K562 (cell line): ENCODE measurements around the gene HLCS. TPM values are rescaled to one million over a fixed set of nuclear protein-coding genes. Genes with fewer than 3 reads are reported as not detected.

Experiments
- ATAC-seq: fragments of 200-7000 bp; cut with Tn5 transposase; 3 replicates; pipeline ENCODE4 v1.9.1; 2020; ENCODE audit warnings: moderate library complexity
- BruUV-seq: library from RNA; stranded (reverse); fragments of 400-500 nt; replicated peaks from 2 replicates; lab custom pipeline; 2021; lab: Mats Ljungman, UMichigan
- CTCF ChIA-PET: fragments of 300-600 bp; formaldehyde crosslinking; extraction: SDS; loops from one replicate; lab custom pipeline; 2021; ENCODE audit warnings: low intra/inter-chr PET ratio; lab: Yijun Ruan, JAX
- POLR2A ChIA-PET: fragments of 300-600, 350-650 bp; sonication (Branson Sonifier 250); formaldehyde crosslinking; extraction: SDS; loops from one replicate; lab custom pipeline; 2021; ENCODE audit warnings: antibody characterized with exemption, inconsistent platforms; lab: Yijun Ruan, JAX
- DNase-seq, 4 experiments: peaks; one replicate each; pipeline versions ENCODE4 v3.0.0 to v3.0.0-alpha.2; 2011 to 2018; ENCODE audit warnings: low spot score in 3 of 4, mixed read lengths in 3 of 4; ENCODE audit errors: extremely low read depth in 1 of 4
- FAIRE-seq: peaks from 2 replicates; lab custom pipeline; 2011; peaks lifted over from hg19 to GRCh38; lab: Jason Lieb, UNC
- H2AFZ ChIP-seq: 2 replicates; pipeline ENCODE4 v1.6.0; 2011; ENCODE audit warnings: low read depth, low read length, control low read depth, inconsistent platforms
- H3K27ac ChIP-seq: fragments of 200-600 bp; 3 replicates; pipeline ENCODE4 v1.8.0; 2011; ENCODE audit warnings: low read depth, mild to moderate bottlenecking, control low read depth, inconsistent platforms, low read length, moderate library complexity, mixed read lengths; ENCODE audit errors: extremely low read depth
- H3K27me3 ChIP-seq, 2 experiments: fragments of 300-600 bp in 1 of 2; 2 replicates in 1 of 2; 3 replicates in 1 of 2; pipeline versions ENCODE4 v1.6.0 to v1.8.0; 2011; ENCODE audit warnings: inconsistent platforms in 2 of 2, low read length in 2 of 2, mild to moderate bottlenecking in 1 of 2, mixed read lengths in 1 of 2, moderate library complexity in 1 of 2; ENCODE audit not compliant: control insufficient read depth in 2 of 2, insufficient read depth in 2 of 2
- H3K36me3 ChIP-seq: fragments of 300-600 bp; 3 replicates; pipeline ENCODE4 v1.8.0; 2011; ENCODE audit warnings: mild to moderate bottlenecking, low read length, inconsistent platforms; ENCODE audit not compliant: control insufficient read depth, insufficient read depth
- H3K4me1 ChIP-seq, 2 experiments: fragments of 200-600 bp in 1 of 2; replicated peaks in 1 of 2; 2 replicates in 1 of 2; 3 replicates in 1 of 2; pipeline versions ENCODE4 v1.5.1 to v1.8.0; 2011; ENCODE audit warnings: inconsistent platforms in 2 of 2, low read length in 2 of 2, mild to moderate bottlenecking in 1 of 2, mixed read lengths in 1 of 2, moderate library complexity in 1 of 2; ENCODE audit not compliant: control insufficient read depth in 2 of 2, insufficient read depth in 2 of 2
- H3K4me2 ChIP-seq: 2 replicates; pipeline ENCODE4 v1.6.1; 2011; ENCODE audit warnings: low read length, control low read depth, inconsistent platforms, mixed read lengths; ENCODE audit not compliant: insufficient read depth
- H3K4me3 ChIP-seq: fragments of 200-600 bp; sonication (generic), shearing (Covaris generic); 2 replicates; pipeline ENCODE4 v1.5.1; 2016; ENCODE audit warnings: control low read depth, inconsistent platforms
- H3K79me2 ChIP-seq: fragments of 200-600 bp; 3 replicates; pipeline ENCODE4 v1.8.0; 2011; ENCODE audit warnings: low read length, inconsistent platforms; ENCODE audit not compliant: control insufficient read depth, insufficient read depth
- H3K9ac ChIP-seq, 2 experiments: 2 replicates each; pipeline versions ENCODE4 v1.6.0 to v1.6.1; 2011; ENCODE audit warnings: low read depth in 2 of 2, low read length in 2 of 2, control low read depth in 1 of 2, inconsistent platforms in 1 of 2, mild to moderate bottlenecking in 1 of 2, mixed read lengths in 1 of 2; ENCODE audit not compliant: insufficient read depth in 1 of 2
- H3K9me1 ChIP-seq: one replicate; pipeline ENCODE4 v1.6.0; 2011; ENCODE audit warnings: inconsistent platforms, mild to moderate bottlenecking, low read length, moderate library complexity; ENCODE audit not compliant: control insufficient read depth, insufficient read depth
- H3K9me3 ChIP-seq: replicated peaks from 2 replicates; pipeline ENCODE4 v1.5.1; 2011; ENCODE audit warnings: low read depth, low read length, inconsistent platforms; ENCODE audit not compliant: control insufficient read depth, insufficient read depth
- H4K20me1 ChIP-seq: replicated peaks from 2 replicates; pipeline ENCODE4 v1.6.1; 2011; ENCODE audit warnings: low read length, inconsistent platforms, mixed read lengths; ENCODE audit not compliant: control insufficient read depth, insufficient read depth
- BHLHE40 ChIP-seq: IDR thresholded peaks from 2 replicates; pipeline ENCODE4 v1.6.1; 2011; ENCODE audit warnings: low read length, improper control_type of control experiment
- CBFB ChIP-seq: sonication (generic); formaldehyde crosslinking; IDR thresholded peaks from 2 replicates; pipeline ENCODE4 v1.4.0; 2020; ENCODE audit warnings: mild to moderate bottlenecking, missing genetic modification reagents
- DDX20 ChIP-seq: fragments of 450-650 bp; IDR thresholded peaks from 2 replicates; pipeline ENCODE4 v1.6.1; 2016; ENCODE audit warnings: missing genetic modification characterization, low read depth, mild to moderate bottlenecking, missing compliant biosample characterization, moderate library complexity
- ESRRB ChIP-seq: fragments of 250-450 bp; sonication (Bioruptor Pico); IDR thresholded peaks from 2 replicates; pipeline ENCODE4 v1.5.0; 2020; ENCODE audit warnings: mild to moderate bottlenecking, moderate library complexity, borderline replicate concordance
- EZH2 ChIP-seq: IDR thresholded peaks from 2 replicates; pipeline ENCODE4 v1.6.1; 2012; ENCODE audit warnings: low read depth, mild to moderate bottlenecking, inconsistent platforms, low read length, borderline replicate concordance
- HDAC1 ChIP-seq, 2 experiments: fragments of 450-650 bp; IDR thresholded peaks; 2 replicates each; pipeline ENCODE4 v1.6.1; 2016 to 2017; ENCODE audit warnings: inconsistent platforms in 1 of 2, mild to moderate bottlenecking in 1 of 2, moderate library complexity in 1 of 2
- MCM5 ChIP-seq: fragments of 450-650 bp; IDR thresholded peaks from 2 replicates; pipeline ENCODE4 v1.6.1; 2016; ENCODE audit warnings: low read depth
- RNF2 ChIP-seq: sonication (generic); IDR thresholded peaks from 2 replicates; pipeline ENCODE4 v1.6.1; 2016
- SRSF3 ChIP-seq: fragments of 200-400 bp; formaldehyde crosslinking; IDR thresholded peaks from 2 replicates; pipeline ENCODE4 v1.6.1; 2016; ENCODE audit warnings: mild to moderate bottlenecking, low read length, moderate library complexity; ENCODE audit not compliant: insufficient read depth
- TAF1 ChIP-seq: IDR thresholded peaks from 2 replicates; pipeline ENCODE4 v1.6.1; 2011; ENCODE audit warnings: mild to moderate bottlenecking, low read length, moderate library complexity; ENCODE audit not compliant: insufficient read depth, control insufficient read depth, severe bottlenecking; ENCODE audit errors: extremely low read depth
- ZNF384 ChIP-seq: IDR thresholded peaks from 2 replicates; pipeline ENCODE4 v1.6.1; 2012; ENCODE audit warnings: low read depth, low read length, improper control_type of control experiment
- ZZZ3 ChIP-seq: fragments of 450-650 bp; IDR thresholded peaks from 2 replicates; pipeline ENCODE4 v1.6.1; 2016; ENCODE audit warnings: antibody characterized with exemption, mild to moderate bottlenecking, moderate library complexity
- WGBS: fragments of 100-300 bp; shearing (Covaris generic); methylation state at CpG from one replicate; pipeline ENCODE4 v1.1.6; 2016; ENCODE audit warnings: low coverage, mixed read lengths; ENCODE audit not compliant: insufficient coverage; ENCODE audit errors: missing lambda C conversion rate; 5-methylcytosine and 5-hydroxymethylcytosine counted together
- in situ Hi-C: fragments of 300-500 bp; cut with MboI; formaldehyde crosslinking; loops from 4 replicates; pipeline ENCODE4 v1.15.0; 2018; ENCODE audit warnings: inconsistent platforms, mixed read lengths
- intact Hi-C: fragments of 100-400 bp; cut with micrococcal nuclease; formaldehyde crosslinking; loops from 2 replicates; pipeline ENCODE4 v1.14.2; 2022
- polyA plus RNA-seq, 8 experiments: library from polyadenylated mRNA; depleted of rRNA in 4 of 8; stranded (reverse) in 5 of 8; unstranded in 3 of 8; fragments of >200 nt; fragmentation: Nextera tagmentation in 2 of 8; fragmentation: Illumina TruSeq in 1 of 8; extraction: Ambion mirVana in 2 of 8; extraction: Trizol in 1 of 8; gene quantifications; 2 replicates each; pipeline versions ENCODE4 v1.2.1 to v1.2.3, GENCODE V29; 2011 to 2014; ENCODE audit warnings: inconsistent platforms in 1 of 8, missing spikeins in 1 of 8
- total RNA-seq, 7 experiments: library from RNA; depleted of rRNA in 6 of 7; stranded (reverse); fragments of >200 nt in 6 of 7; fragmentation: Illumina TruSeq in 2 of 7; extraction: Trizol in 2 of 7; gene quantifications; 2 replicates each; pipeline versions ENCODE4 v1.2.1 to v1.2.3, GENCODE V29; 2011 to 2021; ENCODE audit warnings: low replicate concordance in 1 of 7
- TF ChIP-seq, protein P1 (sequence below): fragments of 250-450 bp; sonication (Bioruptor Pico); IDR thresholded peaks from 2 replicates; pipeline ENCODE4 v1.8.0; 2022; ENCODE audit warnings: moderate library complexity, mild to moderate bottlenecking, inconsistent platforms
- TF ChIP-seq, protein P2 (sequence below): sonication (generic); IDR thresholded peaks from 2 replicates; pipeline ENCODE4 v1.6.1; 2016

The HLCS gene
- total and polyA plus RNA-seq, 9 of the 15 experiments (the other 6 are each of a cell fraction or from before 2014, with no cell fraction given), result 3.0 to 21.5 (median 17.1) TPM

DNA sequence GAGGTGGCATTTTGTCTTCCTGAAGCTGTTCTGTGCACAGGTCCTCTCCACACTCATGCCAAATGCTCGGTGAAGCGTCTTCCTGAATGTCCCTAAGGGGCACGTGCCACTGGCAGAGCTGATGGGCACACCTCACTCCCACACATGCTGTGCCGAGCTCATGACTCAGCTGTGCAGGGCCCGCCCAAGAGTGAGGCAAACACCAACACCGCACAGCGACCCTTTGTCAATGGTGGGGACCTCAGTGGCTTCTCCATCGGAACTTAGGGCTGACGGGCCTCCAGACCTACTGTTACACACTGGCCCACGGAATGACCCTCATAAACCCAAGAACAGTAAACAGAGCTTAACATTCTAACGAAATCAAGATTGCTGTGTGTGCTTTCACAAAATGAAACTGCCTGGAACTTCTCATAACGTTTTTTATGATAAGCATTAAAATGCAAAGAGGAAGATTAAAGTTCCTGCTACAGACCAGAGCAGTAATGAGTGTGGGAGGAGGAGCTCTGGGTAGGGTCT, 178.3 kb downstream of the HLCS start:
- H3K9me3 ChIP-seq, result no peaks in the 10 kb centered on the region
- H3K9ac ChIP-seq, result 0 out of 4 replicates have a peak overlapping the region, but pooled peaks of 1 of the 2 experiments have one; percentile 31
- POLR2A ChIA-PET, result interaction anchor here (0.5 to 1.2 kb wide), 4 partner anchors 19 to 1867 kb away, joined by 3 to 4 read pairs (median 3); no protein-coding TSS in a partner anchor
- peak overlapping the region; percentile 14; the same call in 1 of the 2 replicates for H2AFZ ChIP-seq
- H3K9me1 ChIP-seq, result no peaks in the 10 kb centered on the region
- no peak overlapping the region for H3K27ac ChIP-seq
- no TSS peak for BruUV-seq
- H3K79me2 ChIP-seq, result no peaks in the 10 kb centered on the region
- no peaks in the 10 kb centered on the region for H3K36me3 ChIP-seq
- intact Hi-C loops, result no loop called here
- CTCF ChIA-PET, result no interaction called here
- no peak for FAIRE-seq
- TF ChIP-seq BHLHE40 (peak; percentile 70), MCM5 (no peak)
- TF ChIP-seq, all 486 proteins: peak for 1
- Histone ChIP-seq H4K20me1 (no peaks in the 10 kb centered on the region), H3K27me3 (no peaks in the 10 kb centered on the region), H3K4me3 (no peak overlapping the region), H3K4me2 (peak overlapping the region; percentile 9; the same call in 1 of the 2 replicates), H3K4me1 (peaks cover 0 to 6% of the 10 kb centered on the region in 2 experiments; a peak in 2 of 5 replicates)
- 28% methylated on average over 12 of the region's 12 CpGs for WGBS
- DNase-seq, result no peak
- peak; percentile 40; the same call in 2 of the 3 replicates for ATAC-seq
- in situ Hi-C loops, result no loop called here

DNA sequence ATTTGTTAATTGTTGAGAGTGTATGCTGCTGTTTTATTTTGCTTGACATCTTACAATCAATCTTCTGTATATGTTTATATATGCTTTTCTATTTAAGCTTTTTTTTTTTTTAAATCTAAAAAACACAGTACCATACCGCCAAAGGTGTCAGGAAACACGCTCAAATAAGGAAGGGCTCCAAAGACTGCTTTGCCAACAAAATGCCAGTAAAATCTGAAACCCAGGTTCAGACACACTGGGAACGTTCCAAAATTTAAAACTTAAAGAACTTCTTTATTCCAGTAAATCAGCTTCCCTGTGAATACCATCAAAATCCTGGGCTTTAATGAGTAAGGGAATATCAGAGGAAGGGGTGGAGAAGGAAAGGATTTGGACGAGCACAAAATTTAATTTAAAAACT, 180.3 kb downstream of the HLCS start:
- FAIRE-seq, result no peak
- POLR2A ChIA-PET, result interaction anchor here (0.6 kb wide), 1 partner anchor 17 kb away, joined by 3 read pairs; no protein-coding TSS in a partner anchor
- intact Hi-C loops, result no loop called here
- TF ChIP-seq, protein P1, sequence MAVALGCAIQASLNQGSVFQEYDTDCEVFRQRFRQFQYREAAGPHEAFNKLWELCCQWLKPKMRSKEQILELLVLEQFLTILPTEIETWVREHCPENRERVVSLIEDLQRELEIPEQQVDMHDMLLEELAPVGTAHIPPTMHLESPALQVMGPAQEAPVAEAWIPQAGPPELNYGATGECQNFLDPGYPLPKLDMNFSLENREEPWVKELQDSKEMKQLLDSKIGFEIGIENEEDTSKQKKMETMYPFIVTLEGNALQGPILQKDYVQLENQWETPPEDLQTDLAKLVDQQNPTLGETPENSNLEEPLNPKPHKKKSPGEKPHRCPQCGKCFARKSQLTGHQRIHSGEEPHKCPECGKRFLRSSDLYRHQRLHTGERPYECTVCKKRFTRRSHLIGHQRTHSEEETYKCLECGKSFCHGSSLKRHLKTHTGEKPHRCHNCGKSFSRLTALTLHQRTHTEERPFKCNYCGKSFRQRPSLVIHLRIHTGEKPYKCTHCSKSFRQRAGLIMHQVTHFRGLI (CRISPR knock-in tag), result no peak
- TF ChIP-seq ZZZ3 (no peak), RNF2 (no peak), ESRRB (CRISPR knock-in tag) (no peak), HDAC1 (IDR thresholded peaks at IDR 0.05) (no peak), CBFB (CRISPR knock-in tag) (no peak), EZH2 (no peak), TAF1 (no peak), SRSF3 (no peak), ZNF384 (no peak), DDX20 (tag) (no peak)
- TF ChIP-seq, protein P2, sequence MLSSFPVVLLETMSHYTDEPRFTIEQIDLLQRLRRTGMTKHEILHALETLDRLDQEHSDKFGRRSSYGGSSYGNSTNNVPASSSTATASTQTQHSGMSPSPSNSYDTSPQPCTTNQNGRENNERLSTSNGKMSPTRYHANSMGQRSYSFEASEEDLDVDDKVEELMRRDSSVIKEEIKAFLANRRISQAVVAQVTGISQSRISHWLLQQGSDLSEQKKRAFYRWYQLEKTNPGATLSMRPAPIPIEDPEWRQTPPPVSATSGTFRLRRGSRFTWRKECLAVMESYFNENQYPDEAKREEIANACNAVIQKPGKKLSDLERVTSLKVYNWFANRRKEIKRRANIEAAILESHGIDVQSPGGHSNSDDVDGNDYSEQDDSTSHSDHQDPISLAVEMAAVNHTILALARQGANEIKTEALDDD, result no peak

More for the DNA sequence above, 180.3 kb downstream of the HLCS start:
- no peaks in the 10 kb centered on the region for H3K9me3 ChIP-seq
- H3K27ac ChIP-seq, result no peak overlapping the region
- no peaks in the 10 kb centered on the region for H3K36me3 ChIP-seq
- no peaks in the 10 kb centered on the region for H3K79me2 ChIP-seq
- no peaks in the 10 kb centered on the region for H3K9me1 ChIP-seq
- H4K20me1 ChIP-seq, result no peaks in the 10 kb centered on the region
- WGBS, result 18% methylated on average over 4 of the region's 4 CpGs
- DNase-seq (no peak), ATAC-seq (no peak)
- no peak overlapping the region for H2AFZ ChIP-seq
- no peak overlapping the region for H3K9ac ChIP-seq
- no peak overlapping the region for H3K4me2 ChIP-seq
- no peak overlapping the region for H3K4me3 ChIP-seq
- BruUV-seq, result no TSS peak
- H3K27me3 ChIP-seq, result no peaks in the 10 kb centered on the region
- in situ Hi-C loops, result no loop called here
- CTCF ChIA-PET, result no interaction called here
- peaks cover 0 to 3% of the 10 kb centered on the region in 2 experiments; a peak in 1 of 5 replicates for H3K4me1 ChIP-seq
